ENCODE measurements around the gene TRPV5. TPM values are rescaled to one million over a fixed set of nuclear protein-coding genes. Genes with fewer than 3 reads are reported as not detected.

Gene TRPV5
- total RNA-seq, 3 donors from 2014 or later: 0.15 to 1.3 TPM; not detected in 1

GRCh38 chr7:142960955-142961512 is 27.5 kb upstream of the TRPV5 start:
- intact Hi-C loops (cut with DNase I; ENCODE audit: low total_unique reads): no loop called here
- no peak overlapping the region for H3K27ac ChIP-seq
- no peaks in the 10 kb centered on the region for H3K9me3 ChIP-seq
- H3K36me3 ChIP-seq: no peaks in the 10 kb centered on the region
- DNase-seq (ENCODE audit: low spot score in 2 of 2): no peak
- no peak overlapping the region for H3K4me3 ChIP-seq
- TF ChIP-seq POLR2A (IDR thresholded peaks at IDR 0.05) (no peak), CTCF (IDR thresholded peaks at IDR 0.05) (peak in 1 of 3 donors; percentile 12)
- H3K4me1 ChIP-seq: no peaks in the 10 kb centered on the region
- H3K27me3 ChIP-seq: no peaks in the 10 kb centered on the region

- no peak for DNase-seq (ENCODE audit: low spot score in 2 of 2)
- Histone ChIP-seq H3K4me1 (no peaks in the 10 kb centered on the region), H3K27me3 (no peaks in the 10 kb centered on the region), H3K4me3 (no peak overlapping the region), H3K27ac (no peak overlapping the region), H3K36me3 (no peaks in the 10 kb centered on the region), H3K9me3 (no peaks in the 10 kb centered on the region)
- TF ChIP-seq POLR2A (IDR thresholded peaks at IDR 0.05): no peak
- TF ChIP-seq CTCF (IDR thresholded peaks at IDR 0.05): no peak
- no peak for TF ChIP-seq POLR2AphosphoS5 (IDR thresholded peaks at IDR 0.05)
- intact Hi-C loops (cut with DNase I; ENCODE audit: low total_unique reads): no loop called here
Observed at GRCh38 chr7:142959202-142959601, 25.7 kb upstream of the TRPV5 start.

GRCh38 chr7:142957723-142958122 is 24.2 kb upstream of the TRPV5 start:
- Histone ChIP-seq H3K36me3 (no peaks in the 10 kb centered on the region), H3K27ac (no peak overlapping the region), H3K9me3 (no peaks in the 10 kb centered on the region), H3K4me3 (no peak overlapping the region), H3K27me3 (no peaks in the 10 kb centered on the region), H3K4me1 (no peaks in the 10 kb centered on the region)
- intact Hi-C loops (cut with DNase I; ENCODE audit: low total_unique reads): no loop called here
- TF ChIP-seq POLR2AphosphoS5 (IDR thresholded peaks at IDR 0.05): no peak
- TF ChIP-seq CTCF (IDR thresholded peaks at IDR 0.05): no peak
- no peak for TF ChIP-seq POLR2A (IDR thresholded peaks at IDR 0.05)
- no peak for DNase-seq (ENCODE audit: low spot score in 2 of 2)

- Histone ChIP-seq H3K27ac (no peak overlapping the region), H3K27me3 (no peaks in the 10 kb centered on the region), H3K9me3 (no peaks in the 10 kb centered on the region), H3K4me1 (no peaks in the 10 kb centered on the region), H3K4me3 (no peak overlapping the region), H3K36me3 (no peaks in the 10 kb centered on the region)
- TF ChIP-seq POLR2A (IDR thresholded peaks at IDR 0.05) (no peak), CTCF (IDR thresholded peaks at IDR 0.05) (no peak), POLR2AphosphoS5 (IDR thresholded peaks at IDR 0.05) (no peak)
- intact Hi-C loops (cut with DNase I; ENCODE audit: low total_unique reads): no loop called here
- no peak for DNase-seq (ENCODE audit: low spot score in 2 of 2)
Observed at GRCh38 chr7:142956951-142957623, 23.5 kb upstream of the TRPV5 start.

- intact Hi-C loops (cut with DNase I; ENCODE audit: low total_unique reads): no loop called here
- H3K4me1 ChIP-seq: no peaks in the 10 kb centered on the region
- H3K36me3 ChIP-seq: no peaks in the 10 kb centered on the region
- H3K27me3 ChIP-seq: no peaks in the 10 kb centered on the region
- H3K27ac ChIP-seq: no peak overlapping the region
- no peak for DNase-seq (ENCODE audit: low spot score in 2 of 2)
- no peak overlapping the region for H3K4me3 ChIP-seq
- H3K9me3 ChIP-seq: no peaks in the 10 kb centered on the region
- TF ChIP-seq POLR2AphosphoS5 (IDR thresholded peaks at IDR 0.05): no peak
- no peak for TF ChIP-seq POLR2A (IDR thresholded peaks at IDR 0.05)
- TF ChIP-seq CTCF (IDR thresholded peaks at IDR 0.05): no peak
Observed at GRCh38 chr7:142954680-142955268, 21.2 kb upstream of the TRPV5 start.
